ENCODE data around the gene GRPEL1.
"Not testable (repeated sequence)": the region's sequence is repeated elsewhere in the genome, so short reads cannot be mapped to it uniquely, and the experiment has no call there.

GRPEL1 gene

DNA sequence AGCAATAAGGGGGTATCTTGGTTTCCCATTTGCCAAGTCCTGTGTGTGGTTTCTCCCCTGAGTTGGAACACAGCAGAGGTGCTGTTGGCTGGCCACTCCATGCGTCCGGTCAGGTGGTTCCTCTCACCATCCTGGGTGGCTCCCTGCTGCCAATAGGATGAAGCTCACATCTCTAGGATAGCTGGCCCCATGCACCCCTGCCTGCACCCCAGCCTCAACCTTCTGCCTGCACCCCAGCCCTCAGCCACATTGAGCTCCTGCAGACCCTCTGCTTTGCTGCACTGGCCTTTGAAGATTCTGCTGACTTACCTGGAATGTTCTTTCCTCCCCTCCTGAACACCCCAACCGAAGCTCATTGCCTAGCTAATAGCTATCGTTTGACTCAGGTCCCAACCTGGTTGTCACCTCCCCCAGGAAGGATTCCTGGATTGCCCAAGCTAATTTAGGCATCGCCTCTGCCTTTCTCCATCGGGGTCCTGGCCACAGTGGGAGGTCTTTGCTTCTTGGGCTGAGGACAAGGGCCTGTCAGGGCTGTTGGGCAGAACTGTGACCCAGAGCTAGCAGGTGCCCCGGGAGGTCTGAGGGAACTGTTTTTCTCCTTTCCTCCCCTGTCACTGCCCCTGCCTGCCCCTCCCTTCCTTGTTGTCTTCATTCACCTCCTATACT lies 36.6 kb upstream of the GRPEL1 start:
- H3K4me3 ChIP-seq (ENCODE audit: low read length) = no peak overlapping the region
- H3K27ac ChIP-seq (ENCODE audit: low read length) = no peak overlapping the region
- H3K4me1 ChIP-seq (ENCODE audit: control insufficient read depth, low read depth, low read length) = peaks cover 5% of the 10 kb centered on the region
- H3K9me3 ChIP-seq (ENCODE audit: control insufficient read depth, low read depth, low read length) = no peaks in the 10 kb centered on the region
- peaks cover 21% of the 10 kb centered on the region for H3K27me3 ChIP-seq (ENCODE audit: control insufficient read depth, insufficient read depth, low read length)
- no peaks in the 10 kb centered on the region for H3K36me3 ChIP-seq (ENCODE audit: control insufficient read depth, low read depth, low read length)
- no peak overlapping the region for H3K9ac ChIP-seq (ENCODE audit: low read length)

DNA sequence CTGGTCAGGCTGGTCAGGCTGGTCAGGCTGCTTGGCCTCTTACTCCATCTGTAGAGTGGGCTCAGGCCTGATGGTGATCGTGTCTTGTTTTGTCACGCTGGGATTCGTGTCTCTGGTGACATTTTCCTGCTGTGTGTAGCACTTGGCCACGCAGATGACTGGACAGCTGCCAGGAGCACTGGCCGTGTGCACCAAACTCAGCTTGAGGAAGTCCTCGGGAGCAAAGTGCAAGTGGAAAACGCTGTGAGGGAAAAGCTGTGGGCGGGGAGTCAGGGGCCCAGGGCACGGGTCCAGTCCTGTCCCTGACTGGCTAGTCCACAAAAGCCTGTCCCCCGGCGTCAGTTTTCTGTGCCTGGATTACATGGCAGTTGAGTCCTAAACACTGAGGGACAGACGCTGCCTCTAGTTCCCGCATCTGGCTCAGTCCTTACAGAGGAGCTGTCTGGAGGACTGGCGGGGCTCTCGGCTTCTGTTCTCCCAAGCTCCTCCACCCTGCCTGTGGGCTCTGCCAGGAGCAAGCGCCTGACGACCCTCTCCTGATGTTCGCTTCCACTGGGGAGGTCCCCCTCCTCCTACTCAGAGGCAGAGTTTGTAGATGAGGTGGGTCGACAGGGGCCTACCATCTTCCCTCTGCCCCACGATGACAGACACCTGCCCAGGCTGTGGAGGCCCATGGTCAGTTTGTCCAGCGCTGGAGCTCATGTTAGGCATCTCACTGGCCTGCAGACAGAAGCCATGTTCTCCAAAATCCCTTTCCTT lies 35.9 kb upstream of the GRPEL1 start:
- no peak overlapping the region for H3K27ac ChIP-seq (ENCODE audit: low read length)
- H3K9me3 ChIP-seq (ENCODE audit: control insufficient read depth, low read depth, low read length) = no peaks in the 10 kb centered on the region
- no peaks in the 10 kb centered on the region for H3K36me3 ChIP-seq (ENCODE audit: control insufficient read depth, low read depth, low read length)
- H3K4me3 ChIP-seq (ENCODE audit: low read length) = peak overlapping the region; percentile 14
- H3K4me1 ChIP-seq (ENCODE audit: control insufficient read depth, low read depth, low read length) = peaks cover 5% of the 10 kb centered on the region
- no peak overlapping the region for H3K9ac ChIP-seq (ENCODE audit: low read length)
- H3K27me3 ChIP-seq (ENCODE audit: control insufficient read depth, insufficient read depth, low read length) = peaks cover 21% of the 10 kb centered on the region

DNA sequence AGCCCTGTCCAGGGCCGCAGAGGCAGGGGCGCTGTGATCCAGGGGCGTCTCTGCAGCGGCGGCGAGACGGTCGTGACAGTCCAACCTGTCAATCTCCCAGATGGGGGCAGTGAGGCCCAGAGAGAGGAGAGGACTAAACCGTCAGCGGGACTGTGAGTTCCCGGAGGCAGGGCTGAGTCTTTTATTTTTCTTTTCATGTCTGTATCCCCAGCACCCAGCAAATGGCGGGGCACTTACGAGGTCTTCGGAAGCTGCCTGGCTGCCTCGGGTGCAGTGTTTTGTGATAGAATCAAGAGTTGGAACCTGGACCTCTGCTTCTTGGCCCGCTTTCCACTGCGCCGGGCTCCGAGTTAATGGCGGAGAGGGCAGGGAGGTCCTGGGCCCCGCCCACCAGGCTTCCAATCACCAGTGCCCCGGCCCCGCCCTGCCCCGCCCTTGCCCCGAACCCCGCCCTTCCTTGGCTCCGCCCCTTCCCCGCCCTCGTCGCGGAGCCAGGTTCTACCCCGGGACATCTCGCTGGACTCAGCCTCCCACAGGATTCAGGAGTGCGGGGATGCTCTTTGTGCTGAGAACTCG lies 35.3 kb upstream of the GRPEL1 start:
- Histone ChIP-seq H3K4me3 (ENCODE audit: low read length) (peak overlapping the region; percentile 85), H3K9ac (ENCODE audit: low read length) (no peak overlapping the region), H3K27me3 (ENCODE audit: control insufficient read depth, insufficient read depth, low read length) (peaks cover 26% of the 10 kb centered on the region), H3K4me1 (ENCODE audit: control insufficient read depth, low read depth, low read length) (peaks cover 5% of the 10 kb centered on the region), H3K27ac (ENCODE audit: low read length) (no peak overlapping the region), H3K36me3 (ENCODE audit: control insufficient read depth, low read depth, low read length) (no peaks in the 10 kb centered on the region), H3K9me3 (ENCODE audit: control insufficient read depth, low read depth, low read length) (no peaks in the 10 kb centered on the region)

GRCh38 chr4:7102516-7102909 lies 34.6 kb upstream of the GRPEL1 start:
- not testable (repeated sequence) for H3K4me1 ChIP-seq (ENCODE audit: control insufficient read depth, low read depth, low read length); H3K9ac ChIP-seq (ENCODE audit: low read length); H3K9me3 ChIP-seq (ENCODE audit: control insufficient read depth, low read depth, low read length); H3K36me3 ChIP-seq (ENCODE audit: control insufficient read depth, low read depth, low read length); H3K27ac ChIP-seq (ENCODE audit: low read length)
- H3K27me3 ChIP-seq (ENCODE audit: control insufficient read depth, insufficient read depth, low read length) = peaks cover 28% of the 10 kb centered on the region
- peak overlapping the region; percentile 85 for H3K4me3 ChIP-seq (ENCODE audit: low read length)

- H3K4me3 ChIP-seq (ENCODE audit: low read length) = no peak overlapping the region
- no peak overlapping the region for H3K27ac ChIP-seq (ENCODE audit: low read length)
- no peaks in the 10 kb centered on the region for H3K36me3 ChIP-seq (ENCODE audit: control insufficient read depth, low read depth, low read length)
- no peaks in the 10 kb centered on the region for H3K9me3 ChIP-seq (ENCODE audit: control insufficient read depth, low read depth, low read length)
- peaks cover 31% of the 10 kb centered on the region for H3K27me3 ChIP-seq (ENCODE audit: control insufficient read depth, insufficient read depth, low read length)
- H3K4me1 ChIP-seq (ENCODE audit: control insufficient read depth, low read depth, low read length) = peaks cover 5% of the 10 kb centered on the region
- H3K9ac ChIP-seq (ENCODE audit: low read length) = no peak overlapping the region
Measured at GRCh38 chr4:7101692-7102515, 34.0 kb upstream of the GRPEL1 start.

DNA sequence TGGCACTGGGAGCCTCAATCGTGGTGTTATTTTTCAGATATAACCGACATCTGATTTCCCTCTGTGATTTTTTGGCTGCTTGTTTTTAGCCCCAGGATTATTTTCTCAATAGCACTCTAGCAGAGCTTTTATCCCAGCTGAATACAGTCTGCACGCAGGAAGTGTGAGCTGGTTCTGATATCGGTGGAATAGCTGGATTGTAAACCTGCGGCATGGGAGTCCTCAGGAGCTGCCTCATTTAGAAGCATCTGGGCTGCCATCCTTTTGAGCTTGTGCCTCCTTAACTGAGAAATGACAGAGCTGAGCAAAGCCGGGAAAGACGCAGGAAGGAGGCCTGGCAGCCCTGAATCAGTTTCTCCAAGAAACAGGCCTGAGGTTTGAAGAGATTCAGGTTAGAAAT lies 28.4 kb upstream of the GRPEL1 start:
- no peaks in the 10 kb centered on the region for H3K36me3 ChIP-seq (ENCODE audit: control insufficient read depth, low read depth, low read length)
- H3K27me3 ChIP-seq (ENCODE audit: control insufficient read depth, insufficient read depth, low read length) = peaks cover 61% of the 10 kb centered on the region
- no peak overlapping the region for H3K27ac ChIP-seq (ENCODE audit: low read length)
- H3K9me3 ChIP-seq (ENCODE audit: control insufficient read depth, low read depth, low read length) = no peaks in the 10 kb centered on the region
- H3K4me3 ChIP-seq (ENCODE audit: low read length) = no peak overlapping the region
- no peaks in the 10 kb centered on the region for H3K4me1 ChIP-seq (ENCODE audit: control insufficient read depth, low read depth, low read length)
- H3K9ac ChIP-seq (ENCODE audit: low read length) = no peak overlapping the region

GRCh38 chr4:7095611-7096155 lies 27.8 kb upstream of the GRPEL1 start:
- H3K27me3 ChIP-seq (ENCODE audit: control insufficient read depth, insufficient read depth, low read length) = peaks cover 67% of the 10 kb centered on the region
- H3K9me3 ChIP-seq (ENCODE audit: control insufficient read depth, low read depth, low read length) = no peaks in the 10 kb centered on the region
- no peak overlapping the region for H3K27ac ChIP-seq (ENCODE audit: low read length)
- no peaks in the 10 kb centered on the region for H3K4me1 ChIP-seq (ENCODE audit: control insufficient read depth, low read depth, low read length)
- H3K4me3 ChIP-seq (ENCODE audit: low read length) = no peak overlapping the region
- H3K9ac ChIP-seq (ENCODE audit: low read length) = no peak overlapping the region
- H3K36me3 ChIP-seq (ENCODE audit: control insufficient read depth, low read depth, low read length) = no peaks in the 10 kb centered on the region

- Histone ChIP-seq H3K27ac (ENCODE audit: low read length) (no peak overlapping the region), H3K9me3 (ENCODE audit: control insufficient read depth, low read depth, low read length) (no peaks in the 10 kb centered on the region), H3K9ac (ENCODE audit: low read length) (no peak overlapping the region), H3K27me3 (ENCODE audit: control insufficient read depth, insufficient read depth, low read length) (peaks cover 72% of the 10 kb centered on the region), H3K36me3 (ENCODE audit: control insufficient read depth, low read depth, low read length) (no peaks in the 10 kb centered on the region), H3K4me1 (ENCODE audit: control insufficient read depth, low read depth, low read length) (no peaks in the 10 kb centered on the region), H3K4me3 (ENCODE audit: low read length) (no peak overlapping the region)
Measured at GRCh38 chr4:7094916-7095315, 27.1 kb upstream of the GRPEL1 start.

DNA sequence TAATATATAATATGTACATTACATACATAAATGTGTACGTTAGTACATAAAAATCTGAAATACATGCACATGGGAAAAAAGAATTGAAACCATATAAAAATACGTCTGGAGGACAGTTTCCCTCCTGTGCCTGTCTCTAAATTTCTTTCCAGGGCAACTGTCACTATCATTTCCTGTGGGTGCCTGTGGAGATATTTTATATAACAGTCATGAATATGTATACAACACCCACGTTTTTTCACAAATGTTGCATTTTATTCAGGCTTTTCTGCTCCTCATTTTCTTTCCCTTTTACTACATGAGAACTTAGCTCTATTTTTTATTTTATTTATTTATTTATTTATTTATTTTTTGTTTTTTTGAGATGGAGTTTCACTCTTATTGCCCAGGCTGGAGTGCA lies 24.2 kb upstream of the GRPEL1 start:
- Histone ChIP-seq H3K9me3 (ENCODE audit: control insufficient read depth, low read depth, low read length) (no peaks in the 10 kb centered on the region), H3K4me1 (ENCODE audit: control insufficient read depth, low read depth, low read length) (no peaks in the 10 kb centered on the region), H3K27ac (ENCODE audit: low read length) (no peak overlapping the region), H3K27me3 (ENCODE audit: control insufficient read depth, insufficient read depth, low read length) (peaks cover 90% of the 10 kb centered on the region), H3K9ac (ENCODE audit: low read length) (no peak overlapping the region), H3K4me3 (ENCODE audit: low read length) (no peak overlapping the region), H3K36me3 (ENCODE audit: control insufficient read depth, low read depth, low read length) (no peaks in the 10 kb centered on the region)

DNA sequence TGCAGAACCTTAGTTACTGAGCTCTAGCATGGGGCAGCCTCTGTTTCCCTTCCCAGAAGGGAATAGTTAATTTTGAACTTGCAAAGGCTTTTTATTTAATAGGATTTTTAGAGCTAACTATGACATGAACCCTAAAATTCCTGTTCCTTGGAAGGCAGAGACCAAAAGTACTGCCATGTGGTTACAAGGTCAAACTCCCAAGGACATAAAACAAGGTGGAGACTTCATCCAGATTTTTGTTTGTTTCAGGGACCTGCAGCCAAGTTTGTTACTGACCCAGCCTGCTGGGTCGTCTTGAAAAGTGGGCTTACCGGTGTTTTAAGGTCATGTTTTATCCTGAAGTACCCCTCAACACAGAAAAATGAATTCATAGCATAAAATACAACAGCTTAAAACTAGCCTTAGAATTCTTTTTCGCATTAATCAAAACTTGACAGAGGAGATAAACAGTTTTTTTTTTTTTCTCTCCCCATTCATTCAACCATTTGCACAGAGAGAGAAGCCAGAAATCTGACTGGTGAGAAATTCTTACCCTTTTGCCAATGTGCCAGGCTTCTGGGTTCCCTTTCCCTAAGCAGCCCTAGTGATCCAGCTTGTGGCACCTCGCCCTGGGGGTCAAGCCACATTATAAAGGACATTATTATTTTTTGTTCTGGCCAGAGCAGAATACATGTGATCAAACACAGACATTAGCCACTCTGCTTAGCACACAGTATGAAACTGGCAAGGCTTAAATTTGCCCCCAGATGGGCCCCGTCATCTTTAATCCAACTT lies 21.5 kb upstream of the GRPEL1 start:
- Histone ChIP-seq H3K9ac (ENCODE audit: low read length) (no peak overlapping the region), H3K36me3 (ENCODE audit: control insufficient read depth, low read depth, low read length) (no peaks in the 10 kb centered on the region), H3K9me3 (ENCODE audit: control insufficient read depth, low read depth, low read length) (no peaks in the 10 kb centered on the region), H3K27me3 (ENCODE audit: control insufficient read depth, insufficient read depth, low read length) (peaks cover 70% of the 10 kb centered on the region), H3K4me1 (ENCODE audit: control insufficient read depth, low read depth, low read length) (no peaks in the 10 kb centered on the region), H3K27ac (ENCODE audit: low read length) (no peak overlapping the region), H3K4me3 (ENCODE audit: low read length) (no peak overlapping the region)

Measured in iPS-18a (cell line).